Neural cell (in vitro differentiated cells): ENCODE data around the gene PHYH. TPM values are rescaled to one million over a fixed set of nuclear protein-coding genes. Genes with fewer than 3 reads are reported as not detected.

Experiments used
- H2AFZ ChIP-seq: fragments of 200-600, 300-800 bp; sonication (generic), shearing (Covaris generic); 2 replicates; pipeline ENCODE4 v1.6.0; 2014; ENCODE audit warnings: low read depth, mild to moderate bottlenecking, antibody characterized with exemption, low read length, moderate library complexity
- H3F3A ChIP-seq: fragments of 200-600 bp; shearing (Covaris generic); 2 replicates; pipeline ENCODE4 v1.6.1; 2016; ENCODE audit warnings: mild to moderate bottlenecking, moderate library complexity, mixed read lengths, antibody characterized with exemption, low read length; ENCODE audit not compliant: insufficient read depth, poor library complexity, severe bottlenecking
- H3K27ac ChIP-seq: fragments of 200-600, 300-800 bp; sonication (generic), shearing (Covaris generic); 2 replicates; pipeline ENCODE4 v1.5.1; 2014; ENCODE audit warnings: mild to moderate bottlenecking, low read length, moderate library complexity
- H3K27me3 ChIP-seq: fragments of 300-800, 200-600 bp; sonication (generic), shearing (Covaris generic); 2 replicates; pipeline ENCODE4 v1.6.0; 2014; ENCODE audit warnings: mild to moderate bottlenecking, low read depth, low read length, moderate library complexity; ENCODE audit not compliant: insufficient read depth
- H3K36me3 ChIP-seq: fragments of 300-800, 200-600 bp; sonication (generic), shearing (Covaris generic); 2 replicates; pipeline ENCODE4 v1.5.1; 2014; ENCODE audit warnings: mild to moderate bottlenecking, antibody characterized with exemption, low read length, moderate library complexity; ENCODE audit not compliant: insufficient read depth
- H3K4me2 ChIP-seq: fragments of 300-800, 200-600 bp; sonication (generic), shearing (Covaris generic); 2 replicates; pipeline ENCODE4 v1.6.0; 2014; ENCODE audit warnings: mild to moderate bottlenecking, low read length
- H3K4me3 ChIP-seq: fragments of 300-800, 200-600 bp; sonication (generic), shearing (Covaris generic); 2 replicates; pipeline ENCODE4 v1.5.1; 2014; ENCODE audit warnings: mild to moderate bottlenecking, low read length, moderate library complexity
- H3K79me2 ChIP-seq: fragments of 200-600 bp; shearing (Covaris generic); replicated peaks from 2 replicates; pipeline ENCODE4 v1.6.0; 2014; ENCODE audit warnings: mild to moderate bottlenecking, low read length, moderate library complexity; ENCODE audit not compliant: insufficient read depth
- H3K9ac ChIP-seq: fragments of 300-800, 200-600 bp; sonication (generic), shearing (Covaris generic); 2 replicates; pipeline ENCODE4 v1.6.1; 2016; ENCODE audit warnings: mild to moderate bottlenecking, low read length, mixed read lengths
- H3K9me2 ChIP-seq: fragments of 200-600 bp; shearing (Covaris generic); 2 replicates; pipeline ENCODE4 v1.6.1; 2016; ENCODE audit warnings: mild to moderate bottlenecking, low read length, mixed read lengths; ENCODE audit not compliant: insufficient read depth
- H3K9me3 ChIP-seq: fragments of 200-600, 300-800 bp; sonication (generic), shearing (Covaris generic); 2 replicates; pipeline ENCODE4 v1.6.1; 2016; ENCODE audit warnings: mild to moderate bottlenecking, mixed run types, low read length, moderate library complexity, mixed read lengths
- H4K20me1 ChIP-seq: fragments of 200-600 bp; shearing (Covaris generic); 2 replicates; pipeline ENCODE4 v1.6.1; 2016; ENCODE audit warnings: mild to moderate bottlenecking, mixed run types; ENCODE audit not compliant: insufficient read depth
- CTCF ChIP-seq: fragments of 450-650 bp; IDR thresholded peaks from 2 replicates; pipeline ENCODE4 v1.5.1; 2014; ENCODE audit warnings: antibody characterized with exemption, mild to moderate bottlenecking, moderate library complexity; ENCODE audit not compliant: poor library complexity, severe bottlenecking
- EP300 ChIP-seq: fragments of 450-650 bp; conservative IDR thresholded peaks from 2 replicates; pipeline ENCODE4 v1.6.1; 2014; ENCODE audit warnings: antibody characterized with exemption, mild to moderate bottlenecking, moderate library complexity; ENCODE audit not compliant: poor library complexity, severe bottlenecking
- EZH2 ChIP-seq: fragments of 200-600, 300-800 bp; shearing (Covaris generic), sonication (generic); IDR thresholded peaks from 2 replicates; pipeline ENCODE4 v1.6.1; 2014; ENCODE audit warnings: antibody characterized with exemption, low read length, borderline replicate concordance, mild to moderate bottlenecking; ENCODE audit not compliant: insufficient read depth, poor library complexity, severe bottlenecking
- MXI1 ChIP-seq: fragments of 450-650 bp; conservative IDR thresholded peaks from 2 replicates; pipeline ENCODE4 v1.6.1; 2014; ENCODE audit warnings: antibody characterized with exemption, mild to moderate bottlenecking; ENCODE audit not compliant: poor library complexity, severe bottlenecking
- POLR2AphosphoS5 ChIP-seq: IDR thresholded peaks from 2 replicates; pipeline ENCODE4 v1.6.1; 2012
- RAD21 ChIP-seq: fragments of 450-650 bp; conservative IDR thresholded peaks from 2 replicates; pipeline ENCODE4 v1.6.1; 2014; ENCODE audit warnings: antibody characterized with exemption, mild to moderate bottlenecking, moderate library complexity
- REST ChIP-seq: IDR thresholded peaks from 2 replicates; pipeline ENCODE4 v1.6.1; 2012; ENCODE audit warnings: borderline replicate concordance
- SMC3 ChIP-seq: fragments of 450-650 bp; conservative IDR thresholded peaks from 2 replicates; pipeline ENCODE4 v1.6.1; 2014; ENCODE audit warnings: antibody characterized with exemption, mild to moderate bottlenecking, moderate library complexity; ENCODE audit not compliant: poor library complexity
- TAF1 ChIP-seq: IDR thresholded peaks from 2 replicates; pipeline ENCODE4 v1.6.1; 2012; ENCODE audit warnings: low read depth
- polyA plus RNA-seq: library from polyadenylated mRNA; depleted of rRNA; stranded (reverse); fragments of >200 nt; gene quantifications from 2 replicates; pipeline ENCODE4 v1.2.3, GENCODE V29; 2014

The PHYH gene
- polyA plus RNA-seq, 1 donor from 2014 or later, result 7.7 TPM

GRCh38 chr10:13337827-13338196, 37.9 kb upstream of the PHYH start:
- TF ChIP-seq EP300, result no peak
- TF ChIP-seq EZH2, result no peak
- TF ChIP-seq REST, result no peak
- TF ChIP-seq RAD21, result no peak
- no peak for TF ChIP-seq POLR2AphosphoS5
- no peak for TF ChIP-seq MXI1
- TF ChIP-seq SMC3, result no peak
- no peak for TF ChIP-seq TAF1
- no peak for TF ChIP-seq CTCF
- Histone ChIP-seq H2AFZ (no peak overlapping the region), H3K79me2 (peaks cover 7% of the 10 kb centered on the region), H3K4me3 (no peak overlapping the region), H3K9ac (no peak overlapping the region), H3K27me3 (no peaks in the 10 kb centered on the region), H3K9me2 (no peaks in the 10 kb centered on the region), H4K20me1 (no peaks in the 10 kb centered on the region), H3K9me3 (no peaks in the 10 kb centered on the region), H3K36me3 (peaks cover 8% of the 10 kb centered on the region), H3K4me2 (no peak overlapping the region), H3F3A (no peaks in the 10 kb centered on the region), H3K27ac (no peak overlapping the region)

GRCh38 chr10:13337128-13337826, 37.4 kb upstream of the PHYH start:
- Histone ChIP-seq H3K27ac (no peak overlapping the region), H3K27me3 (no peaks in the 10 kb centered on the region), H3K4me3 (no peak overlapping the region), H3F3A (no peaks in the 10 kb centered on the region), H3K36me3 (peaks cover 8% of the 10 kb centered on the region), H4K20me1 (no peaks in the 10 kb centered on the region), H3K9me3 (no peaks in the 10 kb centered on the region), H2AFZ (no peak overlapping the region), H3K79me2 (peaks cover 4% of the 10 kb centered on the region), H3K9me2 (no peaks in the 10 kb centered on the region), H3K4me2 (no peak overlapping the region), H3K9ac (no peak overlapping the region)
- TF ChIP-seq EP300 (no peak), MXI1 (no peak), CTCF (no peak), EZH2 (no peak), SMC3 (no peak)
